H9 (cell line): ENCODE data around the gene TSPAN9. TPM values are rescaled to one million over a fixed set of nuclear protein-coding genes. Genes with fewer than 3 reads are reported as not detected.

Source experiments
- DNase-seq: peaks from one replicate; pipeline ENCODE4 v3.0.0-alpha.2; 2017
- H2AFZ ChIP-seq: one replicate; pipeline ENCODE4 v1.6.1; 2013; ENCODE audit warnings: mild to moderate bottlenecking, low read length, control low read depth, moderate library complexity
- H2AK5ac ChIP-seq: 2 replicates; pipeline ENCODE4 v1.6.1; 2013; ENCODE audit warnings: low read length, control low read depth, mixed read lengths; ENCODE audit not compliant: insufficient read length
- H2BK120ac ChIP-seq: one replicate; pipeline ENCODE4 v1.6.1; 2013; ENCODE audit warnings: low read depth, mild to moderate bottlenecking, low read length, control low read depth, inconsistent platforms; ENCODE audit not compliant: poor library complexity, severe bottlenecking
- H2BK12ac ChIP-seq: 2 replicates; pipeline ENCODE4 v1.6.1; 2013; ENCODE audit warnings: low read length, control low read depth, mixed read lengths, low read depth; ENCODE audit not compliant: insufficient read length
- H2BK15ac ChIP-seq: 2 replicates; pipeline ENCODE4 v1.6.1; 2013; ENCODE audit warnings: low read depth, low read length, control low read depth
- H2BK20ac ChIP-seq: one replicate; pipeline ENCODE4 v1.6.1; 2013; ENCODE audit warnings: low read depth, mild to moderate bottlenecking, low read length, control low read depth, inconsistent platforms; ENCODE audit not compliant: poor library complexity, severe bottlenecking
- H2BK5ac ChIP-seq: 2 replicates; pipeline ENCODE4 v1.6.1; 2013; ENCODE audit warnings: low read length, control low read depth, mixed read lengths; ENCODE audit not compliant: insufficient read length
- H3K14ac ChIP-seq: 2 replicates; pipeline ENCODE4 v1.6.1; 2013; ENCODE audit warnings: low read length, control low read depth; ENCODE audit not compliant: insufficient read depth
- H3K18ac ChIP-seq: 2 replicates; pipeline ENCODE4 v1.6.1; 2013; ENCODE audit warnings: low read depth, mild to moderate bottlenecking, mixed read lengths, low read length, control low read depth; ENCODE audit not compliant: insufficient read length
- H3K23ac ChIP-seq: 2 replicates; pipeline ENCODE4 v1.6.1; 2013; ENCODE audit warnings: low read length, control low read depth, mixed read lengths, low read depth; ENCODE audit not compliant: insufficient read length
- H3K23me2 ChIP-seq: 2 replicates; pipeline ENCODE4 v1.6.1; 2013; ENCODE audit warnings: low read depth, mild to moderate bottlenecking, mixed read lengths, low read length, control low read depth; ENCODE audit not compliant: insufficient read length, poor library complexity, severe bottlenecking
- H3K27ac ChIP-seq: 2 replicates; pipeline ENCODE4 v1.5.1; 2013; ENCODE audit warnings: low read length, control low read depth, mixed read lengths, low read depth; ENCODE audit not compliant: insufficient read length
- H3K27me3 ChIP-seq: 2 replicates; pipeline ENCODE4 v1.6.1; 2013; ENCODE audit warnings: low read length, control low read depth, inconsistent platforms; ENCODE audit not compliant: insufficient read depth
- H3K4ac ChIP-seq: 2 replicates; pipeline ENCODE4 v1.6.1; 2013; ENCODE audit warnings: low read depth, mild to moderate bottlenecking, control low read depth, inconsistent platforms, low read length, moderate library complexity
- H3K4me1 ChIP-seq: 2 replicates; pipeline ENCODE4 v1.6.1; 2013; ENCODE audit warnings: low read length, control low read depth, inconsistent platforms; ENCODE audit not compliant: insufficient read depth
- H3K4me2 ChIP-seq: 2 replicates; pipeline ENCODE4 v1.6.1; 2013; ENCODE audit warnings: low read length, control low read depth, mixed read lengths; ENCODE audit not compliant: insufficient read length, insufficient read depth
- H3K56ac ChIP-seq: 2 replicates; pipeline ENCODE4 v1.6.1; 2013; ENCODE audit warnings: low read depth, mild to moderate bottlenecking, mixed read lengths, low read length, control low read depth; ENCODE audit not compliant: insufficient read length
- H3K79me1 ChIP-seq: 2 replicates; pipeline ENCODE4 v1.6.1; 2013; ENCODE audit warnings: low read depth, mild to moderate bottlenecking, moderate library complexity, low read length, control low read depth, inconsistent platforms; ENCODE audit not compliant: insufficient read depth, poor library complexity, severe bottlenecking
- H3K79me2 ChIP-seq: 2 replicates; pipeline ENCODE4 v1.6.1; 2013; ENCODE audit warnings: low read length, control low read depth, inconsistent platforms; ENCODE audit not compliant: insufficient read depth
- H3K9ac ChIP-seq: 2 replicates; pipeline ENCODE4 v1.6.1; 2013; ENCODE audit warnings: low read length, control low read depth, mixed read lengths; ENCODE audit not compliant: insufficient read length; ENCODE audit errors: extremely low read depth
- H3K9me3 ChIP-seq: one replicate; pipeline ENCODE4 v1.6.1; 2013; ENCODE audit warnings: low read depth, low read length, inconsistent platforms; ENCODE audit not compliant: control insufficient read depth
- H3T11ph ChIP-seq: one replicate; pipeline ENCODE4 v1.6.1; 2013; ENCODE audit warnings: mild to moderate bottlenecking, low read length, control low read depth, inconsistent platforms
- H4K20me1 ChIP-seq: one replicate; pipeline ENCODE4 v1.6.1; 2013; ENCODE audit not compliant: control insufficient read depth, insufficient read length, insufficient read depth
- H4K5ac ChIP-seq: 2 replicates; pipeline ENCODE4 v1.6.1; 2013; ENCODE audit warnings: low read depth, mild to moderate bottlenecking, mixed read lengths, low read length, control low read depth; ENCODE audit not compliant: insufficient read length
- H4K8ac ChIP-seq: replicated peaks from 2 replicates; pipeline ENCODE4 v1.6.1; 2013; ENCODE audit warnings: low read length, control low read depth, mixed read lengths, low read depth; ENCODE audit not compliant: insufficient read length
- H4K91ac ChIP-seq: 2 replicates; pipeline ENCODE4 v1.6.1; 2013; ENCODE audit warnings: low read depth, mild to moderate bottlenecking, moderate library complexity, mixed read lengths, low read length, control low read depth; ENCODE audit not compliant: insufficient read length
- H3K27ac Mint-ChIP-seq, 3 experiments: 2 replicates in 2 of 3; 3 replicates in 1 of 3; pipeline ENCODE4 v1.8.0; 2020 to 2021; ENCODE audit warnings: mixed read lengths in 3 of 3, mild to moderate bottlenecking in 1 of 3, moderate library complexity in 1 of 3
- H3K27me3 Mint-ChIP-seq: 2 replicates; pipeline ENCODE4 v1.8.0; 2021; ENCODE audit warnings: low read depth, mild to moderate bottlenecking, moderate library complexity, mixed read lengths
- H3K36me3 Mint-ChIP-seq, 3 experiments: 2 replicates in 2 of 3; 3 replicates in 1 of 3; pipeline ENCODE4 v1.8.0; 2020 to 2021; ENCODE audit warnings: low read depth in 3 of 3, mixed read lengths in 3 of 3; ENCODE audit not compliant: insufficient read depth in 1 of 3
- H3K4me1 Mint-ChIP-seq, 2 experiments: 2 replicates each; pipeline ENCODE4 v1.8.0; 2020; ENCODE audit warnings: mixed read lengths in 2 of 2
- H3K4me3 Mint-ChIP-seq, 2 experiments: 2 replicates in 1 of 2; 3 replicates in 1 of 2; pipeline ENCODE4 v1.8.0; 2020 to 2021; ENCODE audit warnings: mild to moderate bottlenecking in 2 of 2, mixed read lengths in 2 of 2, moderate library complexity in 1 of 2
- H3K9me3 Mint-ChIP-seq, 2 experiments: 2 replicates in 1 of 2; 3 replicates in 1 of 2; pipeline ENCODE4 v1.8.0; 2020; ENCODE audit warnings: mild to moderate bottlenecking in 2 of 2, mixed read lengths in 2 of 2, moderate library complexity in 1 of 2
- CTCF ChIP-seq: fragments of 200-600 bp; sonication (generic); conservative IDR thresholded peaks from 3 replicates; pipeline ENCODE4 v1.8.0; 2021; ENCODE audit warnings: antibody characterized with exemption, mild to moderate bottlenecking
- WGBS: extraction: QIAGEN DNeasy Blood & Tissue Kit; methylation state at CpG from one replicate; pipeline ENCODE4 v1.1.7; 2013; ENCODE audit warnings: missing lambda C conversion rate, low lambda C conversion rate, mixed read lengths; ENCODE audit not compliant: insufficient read length; ENCODE audit errors: extremely low coverage; 5-methylcytosine and 5-hydroxymethylcytosine counted together
- total RNA-seq: library from RNA; stranded (reverse); gene quantifications from 2 replicates; pipeline ENCODE4 v1.2.1, GENCODE V29; 2021

Gene TSPAN9
- total RNA-seq, 1 experiment from 2014 or later = 19.0 TPM

- H4K20me1 ChIP-seq = no peaks in the 10 kb centered on the region
- Mint-ChIP-seq H3K27ac (peak overlapping the region in 1 of 3 experiments; percentile 15; a peak in 2 of 7 replicates), H3K36me3 (no peaks in the 10 kb centered on the region; a peak in 1 of 7 replicates), H3K27me3 (peaks cover 3% of the 10 kb centered on the region), H3K4me1 (peaks cover 28 to 38% of the 10 kb centered on the region in 2 experiments), H3K9me3 (no peaks in the 10 kb centered on the region), H3K4me3 (no peak overlapping the region)
- no peak overlapping the region for H2BK12ac ChIP-seq
- H3K9ac ChIP-seq = no peak overlapping the region
- peak; percentile 50; the same call in 2 of the 3 replicates for TF ChIP-seq CTCF
- H3K18ac ChIP-seq = no peak overlapping the region
- no peak overlapping the region for H2BK15ac ChIP-seq
- H3K14ac ChIP-seq = no peak overlapping the region
- H3K23me2 ChIP-seq = no peaks in the 10 kb centered on the region
- no peak overlapping the region for H4K91ac ChIP-seq
- DNase-seq = peak; percentile 87
- no peak overlapping the region for H3K4me2 ChIP-seq
- no peak overlapping the region for H3K56ac ChIP-seq
- no peaks in the 10 kb centered on the region for H3K9me3 ChIP-seq
- H3K27ac ChIP-seq = no peak overlapping the region
- H2BK5ac ChIP-seq = no peak overlapping the region
- no peaks in the 10 kb centered on the region for H3K27me3 ChIP-seq
- H4K5ac ChIP-seq = no peak overlapping the region
- H2AK5ac ChIP-seq = no peak overlapping the region
- no CpG with 5 or more reads among the region's 21 CpGs for WGBS
- no peak overlapping the region for H4K8ac ChIP-seq
- H3K79me1 ChIP-seq = no peaks in the 10 kb centered on the region
- no peak overlapping the region for H3T11ph ChIP-seq
- H3K4ac ChIP-seq = no peak overlapping the region
- no peaks in the 10 kb centered on the region for H3K4me1 ChIP-seq
- no peak overlapping the region for H2BK20ac ChIP-seq
- H2BK120ac ChIP-seq = no peak overlapping the region
- H3K79me2 ChIP-seq = no peaks in the 10 kb centered on the region
- no peak overlapping the region for H2AFZ ChIP-seq
- H3K23ac ChIP-seq = no peak overlapping the region
These were observed 55.6 kb downstream of the TSPAN9 start for GRCh38 chr12:3132636-3133404.
